ENCODE data around the gene PLXDC2. TPM values are rescaled to one million over a fixed set of nuclear protein-coding genes. Genes with fewer than 3 reads are reported as not detected.

PLXDC2 gene
- total RNA-seq, 1 experiment from 2014 or later, result 38.7 TPM

DNA sequence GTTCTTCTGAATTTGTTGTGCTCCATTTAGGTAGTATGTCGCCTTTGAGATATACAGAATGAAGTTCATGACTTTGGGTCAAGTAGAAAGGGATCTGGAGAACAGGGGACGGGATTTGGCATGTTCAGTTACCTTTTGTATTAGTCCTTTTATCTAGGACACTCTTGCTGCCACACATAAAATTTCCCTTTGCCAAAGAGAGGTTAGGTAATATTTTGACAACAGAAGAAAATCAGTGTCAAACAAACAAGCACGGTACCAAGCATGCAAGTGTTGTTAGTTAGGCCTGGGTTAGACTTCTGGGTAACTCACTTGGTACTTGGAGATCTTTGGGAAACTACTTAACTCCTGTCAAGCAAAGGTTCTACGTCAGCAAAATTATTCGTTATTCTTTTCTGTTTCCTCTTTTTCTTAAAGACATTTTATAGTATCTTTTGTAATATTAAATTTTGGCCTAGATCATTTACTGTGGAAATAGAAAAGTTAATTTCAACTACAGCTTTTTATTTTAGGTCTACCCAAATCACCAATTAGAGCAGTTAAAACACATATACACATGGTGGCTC lies 116.7 kb downstream of the PLXDC2 start:
- H2BK120ac ChIP-seq (ENCODE audit: low read depth, low read length, poor library complexity, severe bottlenecking), result no peak overlapping the region
- no peak overlapping the region for H3K4me2 ChIP-seq (ENCODE audit: insufficient read depth, insufficient read length, low read length)
- Mint-ChIP-seq H3K4me3 (no peak overlapping the region), H3K27me3 (ENCODE audit: low read depth) (no peaks in the 10 kb centered on the region), H3K36me3 (ENCODE audit: insufficient read depth in 1 of 3, low read depth in 3 of 3) (peaks cover 0 to 1% (median 0%) of the 10 kb centered on the region in 3 experiments; a peak in 4 of 7 replicates), H3K27ac (no peak overlapping the region; a peak in 1 of 7 replicates), H3K9me3 (no peaks in the 10 kb centered on the region), H3K4me1 (peaks cover 16 to 23% of the 10 kb centered on the region in 2 experiments)
- H4K8ac ChIP-seq (replicated peaks; ENCODE audit: insufficient read length, low read depth, low read length), result no peak overlapping the region
- no peak overlapping the region for H3K23ac ChIP-seq (ENCODE audit: insufficient read length, low read depth, low read length)
- no peak for DNase-seq
- H2BK5ac ChIP-seq (ENCODE audit: insufficient read length, low read length), result no peak overlapping the region
- no peak overlapping the region for H3T11ph ChIP-seq (ENCODE audit: low read length)
- peaks cover 4% of the 10 kb centered on the region for H4K20me1 ChIP-seq (ENCODE audit: control insufficient read depth, insufficient read depth, insufficient read length)
- H3K27ac ChIP-seq (ENCODE audit: insufficient read length, low read depth, low read length), result no peak overlapping the region
- TF ChIP-seq, protein P1, sequence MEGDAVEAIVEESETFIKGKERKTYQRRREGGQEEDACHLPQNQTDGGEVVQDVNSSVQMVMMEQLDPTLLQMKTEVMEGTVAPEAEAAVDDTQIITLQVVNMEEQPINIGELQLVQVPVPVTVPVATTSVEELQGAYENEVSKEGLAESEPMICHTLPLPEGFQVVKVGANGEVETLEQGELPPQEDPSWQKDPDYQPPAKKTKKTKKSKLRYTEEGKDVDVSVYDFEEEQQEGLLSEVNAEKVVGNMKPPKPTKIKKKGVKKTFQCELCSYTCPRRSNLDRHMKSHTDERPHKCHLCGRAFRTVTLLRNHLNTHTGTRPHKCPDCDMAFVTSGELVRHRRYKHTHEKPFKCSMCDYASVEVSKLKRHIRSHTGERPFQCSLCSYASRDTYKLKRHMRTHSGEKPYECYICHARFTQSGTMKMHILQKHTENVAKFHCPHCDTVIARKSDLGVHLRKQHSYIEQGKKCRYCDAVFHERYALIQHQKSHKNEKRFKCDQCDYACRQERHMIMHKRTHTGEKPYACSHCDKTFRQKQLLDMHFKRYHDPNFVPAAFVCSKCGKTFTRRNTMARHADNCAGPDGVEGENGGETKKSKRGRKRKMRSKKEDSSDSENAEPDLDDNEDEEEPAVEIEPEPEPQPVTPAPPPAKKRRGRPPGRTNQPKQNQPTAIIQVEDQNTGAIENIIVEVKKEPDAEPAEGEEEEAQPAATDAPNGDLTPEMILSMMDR (conservative IDR thresholded peaks at IDR 0.05), result no peak
- H3K4me1 ChIP-seq (ENCODE audit: insufficient read depth, low read length), result peaks cover 3% of the 10 kb centered on the region; the same call in 1 of the 2 replicates
- no peak overlapping the region for H2BK15ac ChIP-seq (ENCODE audit: low read depth, low read length)
- H3K9ac ChIP-seq (ENCODE audit: extremely low read depth, insufficient read length, low read length), result no peak overlapping the region
- no peak overlapping the region for H3K18ac ChIP-seq (ENCODE audit: insufficient read length, low read depth, low read length)
- no peaks in the 10 kb centered on the region; the same call in 1 of the 2 replicates for H3K79me2 ChIP-seq (ENCODE audit: insufficient read depth, low read length)
- no peak overlapping the region for H4K91ac ChIP-seq (ENCODE audit: insufficient read length, low read depth, low read length)
- H3K9me3 ChIP-seq (ENCODE audit: control insufficient read depth, low read depth, low read length), result no peaks in the 10 kb centered on the region
- H2AFZ ChIP-seq (ENCODE audit: low read length), result no peak overlapping the region
- H3K4ac ChIP-seq (ENCODE audit: low read depth, low read length), result no peak overlapping the region
- no CpG with 5 or more reads among the region's 5 CpGs for WGBS (ENCODE audit: extremely low coverage, insufficient read length, low lambda C conversion rate)
- H3K27me3 ChIP-seq (ENCODE audit: insufficient read depth, low read length), result no peaks in the 10 kb centered on the region
- H3K23me2 ChIP-seq (ENCODE audit: insufficient read length, low read depth, low read length, poor library complexity, severe bottlenecking), result no peaks in the 10 kb centered on the region
- H3K14ac ChIP-seq (ENCODE audit: insufficient read depth, low read length), result no peak overlapping the region
- H2BK20ac ChIP-seq (ENCODE audit: low read depth, low read length, poor library complexity, severe bottlenecking), result no peak overlapping the region
- peaks cover 2% of the 10 kb centered on the region for H3K79me1 ChIP-seq (ENCODE audit: insufficient read depth, low read depth, low read length, poor library complexity, severe bottlenecking)
- no peak overlapping the region for H4K5ac ChIP-seq (ENCODE audit: insufficient read length, low read depth, low read length)
- H2BK12ac ChIP-seq (ENCODE audit: insufficient read length, low read depth, low read length), result no peak overlapping the region
- no peak overlapping the region for H2AK5ac ChIP-seq (ENCODE audit: insufficient read length, low read length)
- no peak overlapping the region for H3K56ac ChIP-seq (ENCODE audit: insufficient read length, low read depth, low read length)

Measured in H9 (cell line).